Breast epithelium (tissue), 4 donors: Measurements from ENCODE around the gene MYO1B. TPM values are rescaled to one million over a fixed set of nuclear protein-coding genes. Genes with fewer than 3 reads are reported as not detected.

Experiments used
- DNase-seq, 2 donors: peaks; one replicate each; pipeline ENCODE4 v3.0.0-alpha.2; 2019; ENCODE audit warnings: low spot score in 2 of 2
- H3K27ac ChIP-seq, 2 donors: fragments of 200-600 bp; sonication (generic) in 1 of 2; one replicate each; pipeline ENCODE4 v1.5.1; 2016 to 2019; ENCODE audit warnings: mild to moderate bottlenecking in 1 of 2
- H3K27me3 ChIP-seq, 2 donors: fragments of 200-600 bp; sonication (generic) in 1 of 2; one replicate each; pipeline versions ENCODE4 v1.5.1 to v1.6.0; 2017 to 2019; ENCODE audit warnings: control low read depth in 1 of 2, mild to moderate bottlenecking in 1 of 2
- H3K36me3 ChIP-seq: fragments of 200-600 bp; one replicate; pipeline ENCODE4 v1.5.1; 2019
- H3K4me1 ChIP-seq, 2 donors: fragments of 200-600 bp; sonication (generic); one replicate each; pipeline ENCODE4 v1.5.1; 2016 to 2019; ENCODE audit warnings: control low read depth in 1 of 2
- H3K4me3 ChIP-seq, 3 donors: fragments of 200-600 bp; sonication (generic); 1 replicate in 2 of 3; 2 replicates in 1 of 3; pipeline ENCODE4 v1.5.1; 2016 to 2019; ENCODE audit warnings: mild to moderate bottlenecking in 3 of 3, moderate library complexity in 2 of 3
- H3K9me3 ChIP-seq, 2 donors: fragments of 200-600 bp; sonication (generic) in 1 of 2; one replicate each; pipeline ENCODE4 v1.5.1; 2016 to 2019; ENCODE audit warnings: control low read depth in 1 of 2
- POLR2A ChIP-seq: fragments of 450-650 bp; IDR thresholded peaks from one replicate; pipeline ENCODE4 v1.6.1; 2016; ENCODE audit warnings: antibody characterized with exemption, mild to moderate bottlenecking, moderate library complexity
- POLR2AphosphoS5 ChIP-seq, 3 donors: sonication (generic); formaldehyde crosslinking; IDR thresholded peaks; one replicate each; pipeline ENCODE4 v1.6.1; 2017; ENCODE audit warnings: antibody characterized with exemption in 3 of 3
- intact Hi-C: fragments of 100-400 bp; cut with DNase I; formaldehyde crosslinking; loops from one replicate; pipeline ENCODE4 v1.15.1; 2023; ENCODE audit warnings: low total_unique reads
- total RNA-seq, 3 donors: library from RNA; depleted of rRNA; stranded (reverse); fragments of >200 nt; gene quantifications; one replicate each; pipeline ENCODE4 v1.1.0, GENCODE V29; 2016
- TF ChIP-seq, protein P1 (sequence below), 3 donors: fragments of 450-650 bp; IDR thresholded peaks; one replicate each; pipeline ENCODE4 v1.5.1; 2016 to 2017; ENCODE audit warnings: antibody characterized with exemption in 3 of 3, mild to moderate bottlenecking in 3 of 3, moderate library complexity in 3 of 3

The MYO1B gene
- total RNA-seq, 3 donors from 2014 or later = 34.1 to 73.9 (median 63.9) TPM

DNA sequence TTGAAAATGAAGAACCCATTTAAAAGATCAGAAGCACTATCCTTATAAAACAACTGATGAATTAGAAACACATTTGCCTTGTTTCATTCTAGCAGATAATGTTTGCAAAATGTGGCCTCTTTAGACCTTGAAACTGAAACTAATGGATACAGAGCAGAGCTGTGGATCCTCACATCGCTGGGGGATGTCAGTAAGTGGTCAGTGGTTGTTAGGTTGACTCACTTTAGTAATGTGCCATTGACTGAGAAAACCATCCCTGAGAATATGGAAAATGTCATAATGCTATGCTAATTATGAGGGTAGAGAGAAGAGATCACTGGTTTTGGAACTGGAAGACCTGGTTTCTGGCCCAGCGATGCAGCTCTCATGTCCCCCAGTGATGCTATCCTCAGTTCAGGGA, 176.7 kb downstream of the MYO1B start:
- Histone ChIP-seq H3K36me3 (no peaks in the 10 kb centered on the region), H3K27ac (no peak overlapping the region), H3K4me1 (no peaks in the 10 kb centered on the region), H3K27me3 (no peaks in the 10 kb centered on the region), H3K4me3 (no peak overlapping the region), H3K9me3 (no peaks in the 10 kb centered on the region)
- no peak for TF ChIP-seq POLR2AphosphoS5 (IDR thresholded peaks at IDR 0.05)
- TF ChIP-seq POLR2A = no peak
- TF ChIP-seq, protein P1, sequence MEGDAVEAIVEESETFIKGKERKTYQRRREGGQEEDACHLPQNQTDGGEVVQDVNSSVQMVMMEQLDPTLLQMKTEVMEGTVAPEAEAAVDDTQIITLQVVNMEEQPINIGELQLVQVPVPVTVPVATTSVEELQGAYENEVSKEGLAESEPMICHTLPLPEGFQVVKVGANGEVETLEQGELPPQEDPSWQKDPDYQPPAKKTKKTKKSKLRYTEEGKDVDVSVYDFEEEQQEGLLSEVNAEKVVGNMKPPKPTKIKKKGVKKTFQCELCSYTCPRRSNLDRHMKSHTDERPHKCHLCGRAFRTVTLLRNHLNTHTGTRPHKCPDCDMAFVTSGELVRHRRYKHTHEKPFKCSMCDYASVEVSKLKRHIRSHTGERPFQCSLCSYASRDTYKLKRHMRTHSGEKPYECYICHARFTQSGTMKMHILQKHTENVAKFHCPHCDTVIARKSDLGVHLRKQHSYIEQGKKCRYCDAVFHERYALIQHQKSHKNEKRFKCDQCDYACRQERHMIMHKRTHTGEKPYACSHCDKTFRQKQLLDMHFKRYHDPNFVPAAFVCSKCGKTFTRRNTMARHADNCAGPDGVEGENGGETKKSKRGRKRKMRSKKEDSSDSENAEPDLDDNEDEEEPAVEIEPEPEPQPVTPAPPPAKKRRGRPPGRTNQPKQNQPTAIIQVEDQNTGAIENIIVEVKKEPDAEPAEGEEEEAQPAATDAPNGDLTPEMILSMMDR (IDR thresholded peaks at IDR 0.05) = no peak
- DNase-seq = no peak
- intact Hi-C loops = no loop called here

GRCh38 chr2:191427031-191427430, 181.8 kb downstream of the MYO1B start:
- intact Hi-C loops = no loop called here
- no peaks in the 10 kb centered on the region for H3K9me3 ChIP-seq
- H3K27me3 ChIP-seq = no peaks in the 10 kb centered on the region
- no peak overlapping the region for H3K4me3 ChIP-seq
- H3K4me1 ChIP-seq = no peaks in the 10 kb centered on the region
- H3K36me3 ChIP-seq = no peaks in the 10 kb centered on the region
- DNase-seq = no peak
- no peak for TF ChIP-seq POLR2A
- TF ChIP-seq POLR2AphosphoS5 (IDR thresholded peaks at IDR 0.05) = no peak
- TF ChIP-seq, protein P1 (IDR thresholded peaks at IDR 0.05) = no peak
- H3K27ac ChIP-seq = no peak overlapping the region

DNA sequence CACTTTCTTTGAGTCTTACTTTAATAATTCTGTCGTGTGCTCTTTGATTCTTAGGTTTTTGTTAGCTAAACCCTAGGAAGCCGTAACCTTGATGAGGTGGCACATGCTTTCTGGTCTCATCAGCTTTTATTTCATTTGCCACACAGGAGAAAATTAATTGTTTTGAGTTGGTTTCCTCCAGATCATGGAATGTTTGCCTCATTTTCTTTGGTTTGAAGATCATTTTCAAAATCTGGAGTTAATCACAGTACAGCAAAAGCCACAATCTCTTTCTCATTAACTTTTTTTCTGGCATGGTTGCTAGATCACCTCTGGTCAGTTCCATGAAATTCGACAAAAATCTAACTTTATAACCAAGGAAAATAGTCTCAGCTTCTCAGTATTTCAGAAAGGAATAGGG, 182.9 kb downstream of the MYO1B start:
- H3K4me1 ChIP-seq = no peaks in the 10 kb centered on the region
- no peaks in the 10 kb centered on the region for H3K9me3 ChIP-seq
- TF ChIP-seq, protein P1 (IDR thresholded peaks at IDR 0.05) = no peak
- TF ChIP-seq POLR2A = no peak
- TF ChIP-seq POLR2AphosphoS5 (IDR thresholded peaks at IDR 0.05) = no peak
- no peak for DNase-seq
- no peak overlapping the region for H3K27ac ChIP-seq
- H3K36me3 ChIP-seq = no peaks in the 10 kb centered on the region
- intact Hi-C loops = no loop called here
- no peaks in the 10 kb centered on the region for H3K27me3 ChIP-seq
- no peak overlapping the region for H3K4me3 ChIP-seq

DNA sequence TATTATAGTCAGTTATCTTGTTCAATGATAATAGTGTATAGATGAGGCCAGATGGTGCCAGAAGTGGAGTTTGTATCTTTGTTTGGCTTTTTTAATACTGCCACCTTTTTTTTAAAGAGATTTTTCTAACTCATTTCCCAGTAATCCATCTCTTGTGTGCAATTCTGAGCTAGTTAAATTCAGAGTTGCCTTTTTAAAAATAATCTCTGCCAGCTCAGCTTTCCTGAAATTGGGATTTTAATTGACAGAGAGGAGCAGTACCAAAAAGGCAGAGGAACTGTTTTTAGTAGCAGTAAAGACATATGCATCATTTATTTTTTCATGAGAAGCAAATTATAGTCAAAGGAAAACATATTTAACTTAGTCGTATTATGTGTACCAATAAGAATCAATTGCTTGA, 185.3 kb downstream of the MYO1B start:
- Histone ChIP-seq H3K36me3 (no peaks in the 10 kb centered on the region), H3K27me3 (no peaks in the 10 kb centered on the region), H3K4me1 (no peaks in the 10 kb centered on the region), H3K9me3 (no peaks in the 10 kb centered on the region), H3K4me3 (no peak overlapping the region), H3K27ac (no peak overlapping the region)
- TF ChIP-seq POLR2AphosphoS5 (IDR thresholded peaks at IDR 0.05) (no peak), POLR2A (no peak)
- TF ChIP-seq, protein P1 (IDR thresholded peaks at IDR 0.05) = no peak
- intact Hi-C loops = no loop called here
- no peak for DNase-seq

- intact Hi-C loops = no loop called here
- TF ChIP-seq POLR2A (no peak), POLR2AphosphoS5 (IDR thresholded peaks at IDR 0.05) (no peak)
- TF ChIP-seq, protein P1 (IDR thresholded peaks at IDR 0.05) = no peak
- no peak overlapping the region for H3K4me3 ChIP-seq
These were observed 186.9 kb downstream of the MYO1B start for GRCh38 chr2:191432121-191432520.

More at GRCh38 chr2:191432121-191432520, 186.9 kb downstream of the MYO1B start:
- Histone ChIP-seq H3K27me3 (no peaks in the 10 kb centered on the region), H3K36me3 (no peaks in the 10 kb centered on the region), H3K9me3 (no peaks in the 10 kb centered on the region), H3K27ac (no peak overlapping the region), H3K4me1 (no peaks in the 10 kb centered on the region)
- DNase-seq = no peak
